A549 (cell line): ENCODE data around the gene CDYL2.

Source experiments
- BHLHE40 ChIP-seq: IDR thresholded peaks from 2 replicates; pipeline ENCODE4 v1.6.1; 2012; ENCODE audit warnings: low read depth, low read length, inconsistent platforms
- EP300 ChIP-seq, 2 experiments: fragments of >200 bp; sonication (Bioruptor Twin); formaldehyde crosslinking; IDR thresholded peaks; 2 replicates in 1 of 2; 3 replicates in 1 of 2; pipeline ENCODE4 v1.6.1; 2016 to 2017
- ESRRA ChIP-seq: fragments of 150-350 bp; IDR thresholded peaks from 2 replicates; pipeline ENCODE4 v1.6.1; 2014; ENCODE audit warnings: mild to moderate bottlenecking, low read length, borderline replicate concordance
- FOSL2 ChIP-seq, 2 experiments: fragments of 450-650 bp in 1 of 2; fragments of >200 bp in 1 of 2; sonication (Bioruptor Twin) in 1 of 2; formaldehyde crosslinking; IDR thresholded peaks; 2 replicates each; pipeline versions ENCODE4 v1.5.0 to v1.6.1; 2016 to 2020; ENCODE audit warnings: mild to moderate bottlenecking in 1 of 2, moderate library complexity in 1 of 2
- HOXA7 ChIP-seq: fragments of 250-450 bp; sonication (Bioruptor Pico); IDR thresholded peaks from 2 replicates; pipeline ENCODE4 v1.5.0; 2020; ENCODE audit warnings: mild to moderate bottlenecking, moderate library complexity
- MAX ChIP-seq: IDR thresholded peaks from 2 replicates; pipeline ENCODE4 v1.6.1; 2012
- MAZ ChIP-seq: fragments of 150-350 bp; IDR thresholded peaks from 2 replicates; pipeline ENCODE4 v1.6.1; 2014; ENCODE audit warnings: antibody characterized with exemption, low read depth, low read length, borderline replicate concordance
- POLR2A ChIP-seq: IDR thresholded peaks from 2 replicates; pipeline ENCODE4 v1.6.1; 2012; ENCODE audit warnings: mild to moderate bottlenecking, low read length
- RAD21 ChIP-seq, 2 experiments: fragments of >200 bp in 1 of 2; sonication (Bioruptor Twin) in 1 of 2; formaldehyde crosslinking in 1 of 2; IDR thresholded peaks in 1 of 2; conservative IDR thresholded peaks in 1 of 2; 2 replicates in 1 of 2; 3 replicates in 1 of 2; pipeline ENCODE4 v1.6.1; 2012 to 2018; ENCODE audit warnings: inconsistent platforms in 1 of 2
- SMC3 ChIP-seq: fragments of >200 bp; sonication (Bioruptor Twin); formaldehyde crosslinking; IDR thresholded peaks from 3 replicates; pipeline ENCODE4 v1.6.1; 2018; ENCODE audit warnings: inconsistent platforms
- USF2 ChIP-seq: fragments of 450-650 bp; IDR thresholded peaks from 2 replicates; pipeline ENCODE4 v1.6.1; 2014; ENCODE audit warnings: antibody characterized with exemption
- ZNF302 ChIP-seq: fragments of 250-450 bp; sonication (Bioruptor Pico); IDR thresholded peaks from 2 replicates; pipeline ENCODE4 v1.9.0; 2021; ENCODE audit warnings: inconsistent platforms, mild to moderate bottlenecking, moderate library complexity
- TF ChIP-seq, protein P1 (sequence below): fragments of >200 bp; sonication (Bioruptor Twin); formaldehyde crosslinking; IDR thresholded peaks from 3 replicates; pipeline ENCODE4 v1.5.1; 2016
- TF ChIP-seq, protein P2 (sequence below): fragments of 200-600 bp; sonication (generic); IDR thresholded peaks from 2 replicates; pipeline ENCODE4 v1.6.1; 2016; ENCODE audit warnings: antibody characterized with exemption, mild to moderate bottlenecking, moderate library complexity

DNA sequence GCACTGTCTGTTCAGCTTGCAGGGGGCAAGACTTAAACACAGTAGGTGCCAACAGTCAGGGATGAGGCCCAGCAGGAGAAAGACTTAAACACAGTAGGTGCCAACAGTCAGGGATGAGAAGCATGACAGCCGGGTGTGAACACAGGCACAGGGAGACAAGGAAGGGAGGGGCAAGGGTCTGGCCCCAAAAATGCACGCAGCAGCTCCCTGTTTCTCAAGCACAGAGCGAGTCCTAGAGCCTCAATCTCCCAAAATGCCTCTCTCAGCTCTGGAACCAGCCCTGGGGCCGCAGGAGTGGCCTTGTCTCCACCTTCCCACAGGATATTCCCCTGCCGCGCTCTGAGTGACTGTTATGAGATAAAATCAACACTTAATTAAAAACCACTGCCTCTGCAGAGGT is 197.2 kb downstream of the CDYL2 start:
- TF ChIP-seq, protein P1, sequence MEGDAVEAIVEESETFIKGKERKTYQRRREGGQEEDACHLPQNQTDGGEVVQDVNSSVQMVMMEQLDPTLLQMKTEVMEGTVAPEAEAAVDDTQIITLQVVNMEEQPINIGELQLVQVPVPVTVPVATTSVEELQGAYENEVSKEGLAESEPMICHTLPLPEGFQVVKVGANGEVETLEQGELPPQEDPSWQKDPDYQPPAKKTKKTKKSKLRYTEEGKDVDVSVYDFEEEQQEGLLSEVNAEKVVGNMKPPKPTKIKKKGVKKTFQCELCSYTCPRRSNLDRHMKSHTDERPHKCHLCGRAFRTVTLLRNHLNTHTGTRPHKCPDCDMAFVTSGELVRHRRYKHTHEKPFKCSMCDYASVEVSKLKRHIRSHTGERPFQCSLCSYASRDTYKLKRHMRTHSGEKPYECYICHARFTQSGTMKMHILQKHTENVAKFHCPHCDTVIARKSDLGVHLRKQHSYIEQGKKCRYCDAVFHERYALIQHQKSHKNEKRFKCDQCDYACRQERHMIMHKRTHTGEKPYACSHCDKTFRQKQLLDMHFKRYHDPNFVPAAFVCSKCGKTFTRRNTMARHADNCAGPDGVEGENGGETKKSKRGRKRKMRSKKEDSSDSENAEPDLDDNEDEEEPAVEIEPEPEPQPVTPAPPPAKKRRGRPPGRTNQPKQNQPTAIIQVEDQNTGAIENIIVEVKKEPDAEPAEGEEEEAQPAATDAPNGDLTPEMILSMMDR: no peak
- TF ChIP-seq SMC3: no peak
- TF ChIP-seq FOSL2 (IDR thresholded peaks at IDR 0.05): no peak
- no peak for TF ChIP-seq FOSL2 (CRISPR knock-in tag; IDR thresholded peaks at IDR 0.05)
- no peak for TF ChIP-seq POLR2A
- no peak for TF ChIP-seq EP300 (IDR thresholded peaks at IDR 0.05)
- TF ChIP-seq ESRRA: no peak
- no peak for TF ChIP-seq MAX
- no peak for TF ChIP-seq BHLHE40
- TF ChIP-seq USF2: no peak
- TF ChIP-seq, protein P2, sequence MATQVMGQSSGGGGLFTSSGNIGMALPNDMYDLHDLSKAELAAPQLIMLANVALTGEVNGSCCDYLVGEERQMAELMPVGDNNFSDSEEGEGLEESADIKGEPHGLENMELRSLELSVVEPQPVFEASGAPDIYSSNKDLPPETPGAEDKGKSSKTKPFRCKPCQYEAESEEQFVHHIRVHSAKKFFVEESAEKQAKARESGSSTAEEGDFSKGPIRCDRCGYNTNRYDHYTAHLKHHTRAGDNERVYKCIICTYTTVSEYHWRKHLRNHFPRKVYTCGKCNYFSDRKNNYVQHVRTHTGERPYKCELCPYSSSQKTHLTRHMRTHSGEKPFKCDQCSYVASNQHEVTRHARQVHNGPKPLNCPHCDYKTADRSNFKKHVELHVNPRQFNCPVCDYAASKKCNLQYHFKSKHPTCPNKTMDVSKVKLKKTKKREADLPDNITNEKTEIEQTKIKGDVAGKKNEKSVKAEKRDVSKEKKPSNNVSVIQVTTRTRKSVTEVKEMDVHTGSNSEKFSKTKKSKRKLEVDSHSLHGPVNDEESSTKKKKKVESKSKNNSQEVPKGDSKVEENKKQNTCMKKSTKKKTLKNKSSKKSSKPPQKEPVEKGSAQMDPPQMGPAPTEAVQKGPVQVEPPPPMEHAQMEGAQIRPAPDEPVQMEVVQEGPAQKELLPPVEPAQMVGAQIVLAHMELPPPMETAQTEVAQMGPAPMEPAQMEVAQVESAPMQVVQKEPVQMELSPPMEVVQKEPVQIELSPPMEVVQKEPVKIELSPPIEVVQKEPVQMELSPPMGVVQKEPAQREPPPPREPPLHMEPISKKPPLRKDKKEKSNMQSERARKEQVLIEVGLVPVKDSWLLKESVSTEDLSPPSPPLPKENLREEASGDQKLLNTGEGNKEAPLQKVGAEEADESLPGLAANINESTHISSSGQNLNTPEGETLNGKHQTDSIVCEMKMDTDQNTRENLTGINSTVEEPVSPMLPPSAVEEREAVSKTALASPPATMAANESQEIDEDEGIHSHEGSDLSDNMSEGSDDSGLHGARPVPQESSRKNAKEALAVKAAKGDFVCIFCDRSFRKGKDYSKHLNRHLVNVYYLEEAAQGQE: no peak
- TF ChIP-seq RAD21 (conservative IDR thresholded peaks at IDR 0.05 in 1 of 2, IDR thresholded peaks at IDR 0.05 in 1 of 2): no peak
- TF ChIP-seq HOXA7 (CRISPR knock-in tag): no peak
- no peak for TF ChIP-seq ZNF302 (CRISPR knock-in tag)
- TF ChIP-seq MAZ: no peak
